ENCODE results near the gene CTDSP2.

The CTDSP2 gene

DNA sequence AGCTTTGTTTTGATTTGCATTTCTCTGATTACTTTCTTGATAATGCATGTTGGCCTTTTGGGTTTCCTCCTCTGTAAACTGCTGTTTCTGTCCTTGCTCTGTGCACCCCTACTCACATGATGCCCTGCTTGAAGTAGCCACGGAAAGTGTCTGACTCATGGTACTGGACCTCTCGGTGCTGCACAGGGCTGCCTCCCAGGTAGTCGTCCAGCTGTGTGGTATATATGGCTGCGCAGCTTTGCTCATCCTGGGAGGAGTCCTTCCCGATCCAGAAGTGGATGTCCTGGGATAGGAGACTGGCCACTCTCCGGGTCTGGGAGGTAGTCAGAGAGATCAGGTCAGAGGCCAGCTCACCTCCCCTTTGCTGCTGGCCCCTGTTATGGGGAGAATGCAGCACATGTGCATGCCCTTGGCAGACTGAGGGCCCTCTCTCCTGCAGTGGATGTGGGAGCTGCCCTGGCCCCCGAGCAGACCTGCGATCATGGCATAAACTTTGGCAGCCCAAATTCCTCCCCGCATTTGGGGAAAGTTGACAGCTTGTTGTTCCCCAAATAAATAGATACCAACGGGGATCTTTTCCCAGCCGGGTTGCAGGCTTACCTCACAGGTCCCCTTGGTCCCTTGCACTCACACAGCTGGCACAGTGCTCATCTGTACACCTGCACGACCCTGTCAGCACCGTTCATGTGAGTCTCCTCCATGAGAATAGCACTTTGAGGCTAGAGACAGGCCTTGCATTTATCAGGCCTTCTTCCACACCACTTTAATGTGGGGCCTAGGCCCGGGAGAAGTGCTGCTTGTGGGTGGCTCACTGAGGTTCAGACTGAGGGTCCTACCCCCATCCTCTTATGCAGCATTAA lies 33.2 kb downstream of the CTDSP2 start:
- no peak for DNase-seq

DNA sequence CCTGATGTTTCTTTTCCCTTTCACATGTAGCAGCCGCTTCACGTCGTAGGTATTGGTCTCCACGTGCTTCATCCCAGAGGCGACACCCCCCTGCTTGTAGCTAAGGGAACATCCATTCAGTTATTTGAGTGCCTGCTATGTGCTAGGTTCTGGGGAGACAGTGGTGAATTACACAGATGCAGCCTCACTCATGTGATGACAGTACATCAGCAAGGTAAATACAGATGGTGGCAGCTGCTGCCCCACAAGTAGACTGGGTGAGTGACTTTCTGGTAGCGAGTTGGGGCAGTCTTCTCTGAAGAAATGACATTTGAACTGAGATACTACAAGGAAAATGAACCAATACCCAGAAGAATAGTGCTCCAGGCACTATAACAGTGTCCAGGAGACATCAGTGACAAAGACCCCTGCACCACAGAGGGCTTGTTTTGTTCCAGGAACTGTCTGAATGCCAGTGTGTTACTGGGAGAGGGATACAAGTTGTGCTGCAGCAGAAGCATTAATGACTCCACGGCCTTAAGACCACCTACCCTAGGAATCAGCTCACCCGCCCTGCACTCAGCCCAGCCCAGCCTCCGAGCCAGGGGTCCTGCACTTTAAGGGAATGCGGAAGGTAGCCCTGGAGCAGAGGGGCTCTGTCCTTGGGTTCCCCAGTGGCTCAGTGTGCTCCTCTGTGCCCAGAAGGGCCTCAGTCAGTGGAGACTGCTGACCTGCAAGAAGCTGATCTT lies 35.3 kb downstream of the CTDSP2 start:
- DNase-seq, result no peak

DNA sequence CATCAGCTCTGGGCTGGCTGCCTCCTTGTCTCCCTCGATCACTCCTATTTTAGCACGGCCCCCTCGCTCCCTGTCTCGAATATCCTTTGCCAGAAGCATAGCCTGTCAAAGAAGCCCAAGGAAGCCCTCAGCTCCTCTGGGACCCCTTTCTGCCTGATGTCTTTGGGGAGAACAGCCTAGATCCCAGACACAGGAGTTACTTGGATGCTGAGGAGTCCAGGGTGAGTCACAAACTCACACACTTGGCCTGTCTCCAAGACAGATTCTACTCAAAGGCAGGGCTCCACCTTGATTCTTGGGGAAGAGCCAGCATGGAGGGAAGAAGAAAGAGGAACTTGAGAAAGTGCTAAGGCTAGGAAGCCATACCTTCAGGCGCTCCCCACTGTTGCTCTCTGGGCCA lies 36.1 kb downstream of the CTDSP2 start:
- no peak for DNase-seq

DNA sequence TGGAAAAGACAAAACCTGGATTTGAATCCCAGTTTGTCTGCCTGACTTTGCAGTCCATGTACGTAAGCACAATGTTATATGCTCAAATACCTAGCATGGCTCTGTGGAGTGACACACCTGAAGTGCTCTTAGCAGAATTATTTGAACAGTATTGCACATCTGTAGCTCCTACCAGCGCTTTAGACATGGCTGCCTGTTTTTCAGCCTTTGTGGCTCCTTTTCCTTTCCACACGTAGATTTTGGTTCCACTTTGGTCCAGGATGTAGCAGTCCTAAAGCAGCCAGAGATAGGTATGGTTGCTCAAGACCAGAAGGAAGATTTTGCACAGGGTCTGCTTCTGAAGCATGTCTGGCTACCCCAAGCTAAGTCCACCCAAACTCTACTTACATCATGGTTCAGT lies 37.1 kb downstream of the CTDSP2 start:
- DNase-seq, result no peak

DNA sequence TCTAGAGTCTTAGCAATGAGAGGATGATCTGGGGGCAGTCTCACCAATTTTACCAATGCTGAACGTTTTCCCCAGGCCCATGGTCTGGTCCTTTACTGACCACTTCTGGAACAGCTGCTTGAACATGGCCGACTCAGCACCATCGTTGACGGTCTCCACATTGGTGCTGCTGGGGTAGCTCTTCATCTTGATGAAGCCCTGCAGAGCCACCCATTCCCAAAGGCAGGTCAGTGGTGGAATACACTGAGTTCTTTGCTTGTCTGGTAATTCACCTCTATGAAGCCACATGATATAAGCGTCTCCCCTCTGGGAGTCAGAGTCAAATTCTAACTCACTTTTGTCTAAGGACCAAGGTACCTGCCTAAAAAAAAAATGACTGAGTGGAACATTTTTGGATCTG lies 38.2 kb downstream of the CTDSP2 start:
- DNase-seq, result no peak

DNA sequence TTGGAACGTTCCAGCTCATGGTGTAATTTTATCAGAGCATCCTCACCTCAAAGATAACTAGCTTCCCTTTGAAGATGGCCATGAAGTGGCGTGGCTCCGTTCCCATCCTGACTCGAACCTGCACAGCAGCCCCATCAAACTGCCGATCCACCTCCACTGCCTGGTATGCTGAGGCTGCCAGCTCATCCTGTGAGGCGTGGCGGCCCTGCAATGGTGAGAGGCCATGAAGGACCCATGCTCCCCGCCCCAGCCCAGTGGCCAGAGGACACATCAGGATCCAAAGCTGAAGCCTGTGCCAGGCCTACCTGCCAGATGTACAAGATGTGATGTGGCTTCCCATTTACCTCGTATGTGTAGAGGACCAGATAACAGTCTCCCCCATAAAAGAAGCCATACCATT lies 39.2 kb downstream of the CTDSP2 start:
- DNase-seq, result no peak

DNA sequence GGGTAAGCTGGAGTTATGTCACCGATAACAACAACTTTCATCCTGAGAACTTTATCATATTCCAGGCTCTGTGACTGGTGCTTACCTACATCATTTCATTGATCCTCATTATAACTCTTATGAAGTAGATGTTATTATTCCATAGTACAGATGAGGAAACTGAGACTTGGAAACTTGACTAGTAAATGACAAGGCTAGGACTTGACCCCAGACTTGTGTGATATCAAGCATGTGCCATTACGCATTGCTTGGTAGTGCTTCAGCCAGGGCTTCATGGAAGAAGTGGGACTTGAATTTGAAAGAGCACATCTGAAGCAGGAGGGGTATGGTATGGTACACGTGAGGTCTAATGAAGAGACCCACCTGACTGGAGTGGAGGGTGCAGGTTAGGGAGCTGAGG lies 39.9 kb downstream of the CTDSP2 start:
- no peak for DNase-seq

DNA sequence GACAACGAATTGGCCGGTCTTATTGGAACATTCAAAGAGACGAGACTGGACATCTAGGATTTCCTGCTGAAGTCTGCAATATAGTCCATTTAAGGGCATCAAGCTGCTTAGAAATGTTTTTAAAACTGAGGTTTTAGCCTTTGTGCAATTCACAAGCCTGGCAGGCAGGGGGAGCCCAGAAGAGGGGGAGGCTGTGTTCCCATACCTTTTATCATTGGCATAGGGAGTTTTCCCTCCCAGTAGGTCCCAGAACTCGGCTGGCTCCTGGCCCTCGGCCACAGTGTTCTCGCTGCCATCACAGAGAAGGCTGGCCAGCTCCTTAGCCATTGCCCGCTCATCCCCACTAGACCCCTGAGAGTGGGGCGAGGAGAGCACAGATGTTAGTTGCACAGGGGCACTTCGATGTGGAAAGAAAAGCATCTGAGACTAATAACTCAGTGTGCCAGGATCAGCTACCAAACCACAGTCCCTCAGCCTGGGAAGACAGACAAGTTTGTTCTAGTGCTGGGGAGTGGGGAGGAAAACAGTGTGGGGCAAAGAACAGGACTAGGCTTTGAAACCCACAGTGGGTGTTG lies 43.1 kb downstream of the CTDSP2 start:
- DNase-seq, result no peak

DNA sequence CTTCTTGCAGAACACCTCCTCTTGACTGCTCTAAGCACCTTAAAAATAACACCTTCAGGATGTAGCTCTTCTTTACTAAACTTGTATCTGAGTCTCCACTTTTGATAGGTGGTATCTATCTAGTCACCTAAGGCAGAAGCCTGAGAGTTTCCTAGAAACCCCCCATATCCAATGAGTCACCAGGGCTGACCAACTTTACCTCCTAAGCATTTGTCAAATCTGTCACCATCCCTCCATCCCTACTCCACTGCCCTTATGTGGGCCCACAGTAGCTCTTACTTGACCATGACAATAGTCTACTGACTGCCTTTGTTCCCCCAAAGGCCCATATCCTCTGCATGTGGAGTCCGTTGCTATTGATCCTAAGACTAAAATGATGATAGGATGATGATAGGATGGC lies 43.9 kb downstream of the CTDSP2 start:
- DNase-seq, result no peak

DNA sequence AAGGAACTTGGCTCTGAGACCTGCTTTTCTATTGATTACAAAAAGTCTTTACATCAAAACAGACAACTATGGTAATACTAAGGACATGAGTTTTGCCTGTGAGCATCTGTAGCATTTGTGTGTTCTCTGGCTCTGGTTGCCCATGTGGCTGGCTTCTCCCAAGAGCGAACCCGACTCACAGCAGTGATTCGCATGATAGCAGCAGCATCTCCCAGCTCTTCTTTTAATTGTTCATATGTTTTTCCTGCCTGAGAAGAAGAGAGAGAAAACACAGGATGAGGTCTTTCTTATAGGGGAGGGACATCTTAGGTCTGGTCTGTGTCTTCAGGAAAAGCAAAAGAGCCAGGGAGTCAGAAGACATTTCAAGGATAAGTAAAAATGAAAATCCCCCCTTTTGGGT lies 45.6 kb downstream of the CTDSP2 start:
- DNase-seq, result no peak

DNA sequence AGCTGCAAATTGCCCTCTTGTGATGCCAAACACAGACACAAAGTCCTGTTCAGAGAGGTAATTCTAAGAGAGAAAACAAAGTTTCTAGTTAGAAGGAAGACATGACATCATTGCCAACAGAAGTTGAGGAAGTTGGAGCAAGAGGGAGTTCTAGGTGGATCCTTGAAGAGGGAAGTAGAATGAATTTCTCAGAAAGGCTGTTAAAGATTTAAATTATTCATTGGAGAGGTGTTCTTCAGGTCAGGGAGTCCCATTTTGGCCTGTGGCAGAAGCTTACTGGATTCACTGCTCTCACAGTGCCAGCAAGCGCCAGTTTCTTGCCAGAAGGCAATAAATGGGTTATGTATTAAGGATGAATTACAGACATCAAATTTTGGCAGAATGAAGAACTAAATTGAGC lies 48.6 kb downstream of the CTDSP2 start:
- DNase-seq, result no peak

DNA sequence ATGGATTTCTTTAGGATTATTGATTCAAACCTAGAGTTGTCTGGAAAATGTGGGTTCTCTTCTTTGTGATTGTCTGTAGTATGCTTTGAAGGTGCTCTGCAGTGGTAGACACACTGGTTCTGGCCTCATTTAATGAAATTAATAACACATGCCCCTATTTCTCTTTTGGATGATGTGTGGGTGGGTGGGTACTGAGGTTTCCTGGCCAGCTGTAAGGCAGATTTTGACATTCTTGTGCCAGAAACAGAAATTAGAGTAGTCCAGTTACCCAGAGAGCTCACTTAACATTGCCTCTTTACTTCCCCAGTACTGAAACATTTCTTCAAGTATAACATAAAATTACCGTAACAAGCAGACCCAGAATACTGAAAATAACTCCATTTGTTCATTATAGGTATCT lies 49.5 kb downstream of the CTDSP2 start:
- no peak for DNase-seq

DNA sequence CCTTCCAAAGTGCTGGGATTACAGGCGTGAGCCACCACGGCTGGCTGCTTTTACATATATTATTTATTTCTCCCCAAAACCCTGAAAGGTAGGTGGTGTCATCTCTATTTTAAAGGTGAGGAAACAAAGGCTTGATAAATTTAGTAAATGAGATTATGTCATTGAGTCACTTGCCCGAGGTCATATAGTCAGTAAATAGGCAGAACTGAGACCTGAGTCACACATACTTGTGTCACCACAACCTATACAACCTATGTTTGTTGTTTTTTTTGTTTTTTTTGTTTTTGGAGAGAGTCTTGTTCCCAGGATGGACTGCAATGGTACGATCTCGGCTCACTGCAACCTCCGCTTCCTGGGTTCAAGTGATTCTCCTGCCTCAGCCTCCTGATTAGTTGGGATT lies 51.2 kb downstream of the CTDSP2 start:
- DNase-seq, result no peak

DNA sequence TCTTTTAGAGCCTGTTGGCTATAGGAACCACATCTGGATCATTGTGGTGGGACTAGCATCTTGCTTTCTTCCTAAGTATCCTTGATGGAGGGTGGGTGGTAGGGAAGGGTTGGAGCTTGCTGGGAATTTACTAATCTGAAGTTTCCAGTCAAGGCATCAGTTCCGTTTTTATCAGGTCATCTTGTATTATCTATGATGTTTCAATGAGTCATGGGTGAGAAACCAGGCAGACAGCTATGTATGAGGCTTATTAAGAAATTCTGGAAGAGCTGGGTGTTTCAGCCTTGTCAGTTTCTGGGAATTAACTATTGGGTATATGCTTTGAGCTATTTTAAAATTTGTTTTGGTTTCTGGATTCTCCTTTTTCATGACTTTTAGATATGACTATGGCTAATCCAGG lies 52.6 kb downstream of the CTDSP2 start:
- DNase-seq, result no peak

DNA sequence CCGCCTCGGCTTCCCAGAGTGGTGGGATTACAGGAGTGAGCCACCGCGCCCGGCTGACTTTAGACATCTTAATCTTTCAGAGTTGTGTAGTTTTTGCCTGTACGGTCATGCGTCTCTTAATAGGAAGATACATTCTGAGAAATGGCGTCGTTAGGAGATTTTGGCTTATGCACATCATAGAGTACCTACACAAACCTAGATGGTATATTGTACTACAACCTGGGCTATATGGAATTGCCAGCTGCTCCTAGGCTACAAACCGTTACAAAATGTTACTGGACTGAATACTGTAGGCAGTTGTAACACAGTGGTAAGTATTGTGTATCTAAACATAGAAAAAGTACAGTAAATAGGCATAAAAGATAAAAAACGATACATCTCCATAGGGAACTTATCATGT lies 62.7 kb downstream of the CTDSP2 start:
- no peak for DNase-seq

DNA sequence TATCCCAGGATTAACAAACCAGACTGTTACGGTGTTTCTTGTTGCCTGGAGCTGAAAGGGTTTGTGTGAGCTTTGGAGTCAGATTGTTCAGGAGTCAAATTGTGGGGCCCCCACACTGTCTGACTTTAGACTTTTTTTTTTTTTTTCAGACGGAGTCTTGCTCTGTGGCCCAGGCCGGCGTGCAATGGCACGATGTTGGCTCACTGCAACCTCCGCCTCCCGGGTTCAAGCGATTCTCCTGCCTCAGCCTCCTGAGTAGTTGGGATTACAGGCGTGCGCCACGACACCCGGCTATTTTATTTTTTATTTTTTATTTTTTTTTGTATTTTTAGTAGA lies 63.1 kb downstream of the CTDSP2 start:
- DNase-seq, result no peak

DNA sequence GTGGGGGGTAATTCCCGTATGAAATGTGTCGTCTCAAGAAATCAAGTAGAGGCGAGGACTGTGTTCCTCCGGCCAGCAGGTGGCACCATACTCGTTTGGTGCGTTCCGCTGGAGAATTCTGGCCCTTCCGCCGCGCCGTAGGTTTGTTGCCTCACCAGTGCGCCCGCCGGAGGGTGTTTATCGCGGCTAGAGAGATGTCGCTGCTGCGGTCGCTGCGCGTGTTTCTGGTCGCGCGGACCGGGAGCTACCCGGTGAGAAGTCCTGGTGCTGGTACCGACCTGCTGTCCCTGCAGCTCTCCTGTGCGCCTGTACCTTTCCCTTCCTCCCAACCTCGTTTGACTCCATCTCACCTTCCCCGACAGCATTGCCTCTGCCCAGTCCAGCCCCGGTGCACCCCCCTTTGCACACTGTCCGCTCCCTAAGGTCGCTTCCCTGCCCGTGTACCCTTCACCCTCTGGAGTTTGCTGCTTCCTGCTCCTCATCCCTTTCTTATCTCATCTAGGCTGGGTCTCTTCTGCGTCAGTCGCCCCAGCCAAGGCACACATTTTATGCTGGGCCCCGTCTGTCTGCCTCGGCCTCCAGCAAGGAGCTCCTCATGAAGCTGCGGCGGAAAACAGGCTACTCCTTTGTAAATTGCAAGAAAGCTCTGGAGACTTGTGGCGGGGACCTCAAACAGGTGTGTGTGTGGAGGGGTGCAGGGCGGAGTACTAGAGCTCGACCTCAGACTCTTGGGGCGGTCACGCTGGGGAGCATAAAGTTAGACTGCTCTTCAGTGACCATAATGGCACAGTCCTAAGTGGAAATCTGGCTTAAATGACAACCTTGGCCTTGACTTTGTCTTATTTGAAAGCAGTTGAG lies 63.7 kb downstream of the CTDSP2 start, which contains the start of gene TSFM:
Gene TSFM, plus strand, starts transcription at position 180 of the 858 bp plus-strand sequence. Its CDS starts 15 bp downstream, at position 195.
- peak; percentile 46 for DNase-seq

DNA sequence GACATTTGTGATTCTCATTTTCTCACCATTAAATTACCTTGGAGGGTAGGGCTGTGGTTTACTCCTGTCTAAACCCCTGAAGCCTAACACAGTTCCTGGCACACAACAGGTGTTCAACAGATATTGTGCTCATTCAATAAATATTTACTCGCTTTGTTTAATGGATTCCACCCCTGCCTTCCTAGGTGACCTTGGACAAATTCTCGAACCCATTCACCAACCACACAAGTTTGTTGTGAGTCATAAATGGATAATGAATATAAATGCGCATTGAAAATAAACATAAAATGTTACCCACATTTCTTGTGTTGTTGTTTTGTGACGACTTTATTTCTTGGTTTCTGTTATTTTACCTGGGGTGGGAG lies 64.3 kb downstream of the CTDSP2 start:
- DNase-seq, result no peak

DNA sequence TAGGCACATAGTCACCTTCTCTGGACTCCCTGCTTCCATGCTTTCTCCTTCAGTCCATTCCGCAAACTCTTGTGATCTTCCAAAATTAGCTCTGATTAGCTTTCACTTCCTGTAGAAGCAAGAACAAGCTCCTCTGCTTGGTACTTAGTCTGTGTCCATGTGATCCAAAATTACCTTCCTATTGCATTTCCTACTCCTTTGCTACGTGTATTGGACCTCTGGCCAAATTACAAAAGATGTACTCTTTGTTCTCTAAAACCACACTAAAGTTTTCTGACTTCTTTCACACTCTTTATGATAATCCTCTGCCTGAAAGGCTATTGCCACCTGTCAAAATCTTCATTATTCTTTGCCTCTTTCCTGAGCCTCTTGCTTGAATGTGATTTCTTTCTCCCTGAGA lies 64.7 kb downstream of the CTDSP2 start:
- no peak for DNase-seq

DNA sequence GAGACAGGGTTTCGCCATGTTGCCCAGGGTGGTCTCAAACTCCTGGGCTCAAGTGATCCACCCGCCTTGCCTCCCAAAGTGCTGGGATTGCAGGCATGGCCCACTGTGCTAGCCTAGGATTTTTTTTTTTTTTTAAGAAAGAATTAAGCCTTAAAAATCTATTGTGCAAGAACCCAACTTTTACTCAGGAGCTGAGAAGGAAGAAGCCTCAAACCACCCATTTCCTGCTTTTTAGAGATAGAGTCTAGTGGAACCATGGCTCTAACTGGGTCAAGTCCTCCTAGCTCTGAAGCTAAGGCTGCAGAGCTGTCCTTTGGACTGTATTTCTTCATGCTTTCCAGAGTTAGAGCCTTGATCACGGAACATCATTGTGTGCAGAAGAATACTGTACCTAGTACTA lies 65.3 kb downstream of the CTDSP2 start:
- no peak for DNase-seq

DNA sequence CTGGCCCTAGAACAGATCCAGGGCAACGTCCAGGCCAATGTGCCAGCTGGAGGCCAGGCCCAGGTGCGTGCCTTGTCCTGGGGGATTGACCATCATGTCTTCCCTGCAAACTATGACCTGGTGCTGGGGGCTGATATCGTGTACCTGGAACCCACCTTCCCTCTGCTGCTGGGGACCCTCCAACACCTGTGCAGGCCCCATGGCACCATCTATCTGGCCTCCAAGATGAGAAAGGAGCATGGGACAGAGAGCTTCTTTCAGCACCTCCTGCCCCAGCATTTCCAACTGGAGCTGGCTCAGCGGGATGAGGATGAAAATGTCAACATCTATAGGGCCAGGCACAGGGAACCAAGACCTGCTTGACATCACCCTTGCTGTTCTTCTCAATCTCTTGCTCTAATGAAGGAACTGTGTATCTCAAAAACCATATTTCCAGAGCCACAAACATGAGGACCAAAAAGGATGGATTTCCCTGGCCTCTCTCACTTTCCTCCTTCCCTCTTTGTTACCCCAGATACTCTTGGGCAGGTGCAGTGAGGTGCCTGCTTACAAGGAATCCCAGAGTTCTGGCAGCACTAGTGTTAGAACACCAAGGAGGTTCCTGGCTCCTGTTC lies 66.1 kb downstream of the CTDSP2 start:
- no peak for DNase-seq

DNA sequence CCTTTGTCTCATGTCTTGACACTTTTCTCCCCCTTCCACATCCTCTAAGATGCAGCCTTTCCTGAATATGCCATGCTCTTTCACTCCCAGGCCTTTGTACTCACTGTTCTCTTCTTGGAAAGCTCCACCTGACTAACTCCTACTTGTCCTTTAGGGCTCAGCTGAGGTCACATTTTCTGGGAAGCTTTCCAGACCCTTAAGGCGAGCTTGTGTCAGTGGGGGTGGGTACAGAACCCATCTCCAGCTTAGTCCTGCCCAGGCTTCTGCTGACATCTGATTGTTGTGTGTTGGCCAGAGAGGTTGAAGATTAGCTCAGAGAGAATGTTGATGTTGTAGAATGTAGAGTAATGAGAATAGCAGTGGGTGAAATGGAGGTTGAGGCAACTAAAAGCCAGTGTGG lies 66.8 kb downstream of the CTDSP2 start:
- no peak for DNase-seq

DNA sequence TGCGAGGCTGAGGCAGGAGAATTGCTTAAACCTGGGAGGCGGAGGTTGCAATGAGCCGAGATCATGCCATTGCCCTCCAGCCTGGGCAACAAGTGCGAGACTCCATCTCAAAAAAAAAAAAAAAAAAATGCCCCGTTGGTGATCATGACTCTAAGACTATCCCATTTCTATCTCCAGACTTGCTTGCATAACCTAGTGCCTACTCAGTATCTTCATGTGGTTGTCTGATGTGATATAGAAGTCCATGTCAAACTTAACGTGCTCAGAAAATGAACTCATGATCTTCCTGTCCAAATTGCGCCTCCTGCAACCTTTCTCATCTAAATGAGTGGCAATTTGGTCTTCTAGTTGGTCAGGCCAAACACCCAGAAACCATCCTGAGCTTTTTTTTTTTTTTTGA lies 68.6 kb downstream of the CTDSP2 start:
- DNase-seq, result no peak

Measured in KG1 (cell line).